ENCODE data around the gene ATE1.
"Not testable (repeated sequence)": the region's sequence is repeated elsewhere in the genome, so short reads cannot be mapped to it uniquely, and the experiment has no call there.

The ATE1 gene

DNA sequence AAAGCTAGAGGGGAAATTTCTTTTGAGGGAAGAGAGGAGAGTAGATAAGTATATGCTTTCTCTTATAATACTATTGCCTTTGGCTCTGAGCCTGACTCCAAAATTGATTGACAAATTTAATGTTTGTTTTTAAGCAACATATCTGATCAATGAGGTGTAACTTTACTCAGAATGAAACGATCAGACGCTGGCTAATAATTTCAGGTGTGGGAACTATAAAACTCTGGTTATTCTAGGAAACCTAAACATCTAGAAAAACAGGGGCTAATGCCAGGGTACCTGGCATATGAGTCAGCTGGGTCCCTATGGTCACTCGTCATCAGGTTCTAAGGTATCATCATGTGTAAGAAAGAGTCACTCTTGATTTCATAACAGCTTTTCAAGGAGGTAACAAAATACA lies 139.7 kb downstream of the ATE1 start:
- no peak for DNase-seq (ENCODE audit: low read depth)

DNA sequence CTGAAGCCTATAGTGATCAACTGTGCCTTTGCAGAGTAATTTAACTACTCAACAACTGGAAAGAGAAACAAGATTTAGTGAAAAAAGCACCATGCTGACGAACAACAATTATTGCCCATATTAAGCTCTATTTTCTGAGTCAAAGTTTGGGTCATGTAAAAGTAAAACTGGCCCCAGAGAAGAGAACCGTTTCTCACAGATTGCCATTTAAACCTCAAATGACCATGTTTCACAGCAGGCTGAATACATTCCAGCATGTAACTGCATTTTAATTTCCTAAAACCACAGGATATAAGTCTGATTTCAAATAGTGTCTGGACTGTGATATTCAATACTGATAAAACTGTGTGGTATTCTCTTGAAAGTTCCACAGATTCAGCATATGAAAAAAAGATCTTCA lies 140.7 kb downstream of the ATE1 start:
- DNase-seq (ENCODE audit: low read depth) = no peak

DNA sequence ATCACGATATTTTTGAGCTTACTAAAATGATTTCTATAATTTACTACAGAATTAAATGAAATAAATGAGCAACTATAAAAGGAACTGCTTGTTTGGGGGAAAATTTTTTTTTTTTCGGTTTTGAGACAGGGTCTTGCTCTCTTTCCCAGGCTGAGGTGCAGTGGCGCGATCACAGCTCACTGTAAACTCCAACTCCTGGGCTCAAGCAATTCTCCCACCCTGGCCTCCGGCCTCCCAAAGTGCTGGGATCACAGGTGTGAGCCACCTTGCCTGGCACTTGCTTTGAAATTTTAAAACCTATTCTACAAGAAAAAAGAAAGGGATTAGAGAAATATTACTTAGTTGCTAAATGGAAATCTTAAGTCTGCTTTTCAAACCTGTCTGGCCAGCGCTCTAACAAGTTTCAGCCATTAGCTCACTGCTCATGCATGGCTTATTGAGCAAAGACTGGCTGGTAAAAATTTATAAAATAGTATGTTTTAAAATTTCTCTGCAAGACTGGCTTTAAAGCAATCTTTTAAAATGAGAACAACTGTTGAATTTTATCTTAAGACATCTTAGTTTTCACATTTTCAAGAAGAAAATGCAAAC lies 144.0 kb downstream of the ATE1 start:
- no peak for DNase-seq (ENCODE audit: low read depth)

DNA sequence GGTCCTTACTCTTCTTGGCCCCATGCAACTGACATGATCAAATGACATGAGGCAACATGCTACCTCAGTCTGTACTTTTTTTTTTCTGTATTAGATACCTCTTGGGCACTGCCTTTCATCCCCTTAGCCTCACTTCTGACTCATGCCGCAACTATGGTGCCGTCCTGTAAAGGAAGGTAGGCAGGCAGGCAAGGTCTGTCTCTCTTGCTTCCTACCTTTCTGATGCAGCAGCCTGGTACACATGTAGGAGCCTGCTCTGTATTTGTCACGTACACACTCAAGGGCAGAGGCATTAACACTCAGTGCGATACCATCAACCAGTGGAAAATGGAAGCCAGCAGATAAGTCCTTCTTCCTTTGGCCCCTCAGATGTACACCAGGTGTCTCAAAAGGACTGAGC lies 146.7 kb downstream of the ATE1 start:
- DNase-seq (ENCODE audit: low read depth) = no peak

- no peak for DNase-seq (ENCODE audit: low read depth)
These were observed 153.0 kb downstream of the ATE1 start for GRCh38 chr10:121774813-121775212.

GRCh38 chr10:121774404-121774803 lies 153.4 kb downstream of the ATE1 start:
- no peak for DNase-seq (ENCODE audit: low read depth)

DNA sequence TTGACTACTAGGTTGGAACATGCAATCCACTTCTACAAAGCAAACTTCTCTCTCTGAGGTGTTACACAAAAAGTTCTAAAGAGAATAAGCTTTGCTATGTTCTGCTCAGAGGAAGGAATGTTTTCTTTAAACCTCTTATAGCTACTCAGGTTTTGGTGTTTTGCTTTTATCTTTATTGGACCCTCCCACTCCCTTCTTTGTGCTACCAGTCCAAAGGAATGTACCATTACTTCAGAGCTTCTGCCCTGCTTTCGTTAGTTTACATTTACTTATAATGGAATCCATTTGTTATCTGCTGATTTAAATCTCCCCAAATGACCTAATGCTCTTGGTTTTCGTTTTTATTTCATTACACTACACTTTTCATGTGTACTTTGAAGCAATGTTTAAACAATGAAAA lies 154.9 kb downstream of the ATE1 start:
- DNase-seq (ENCODE audit: low read depth) = no peak

- DNase-seq (ENCODE audit: low read depth) = no peak
These were observed 155.4 kb downstream of the ATE1 start for GRCh38 chr10:121772406-121772805.

GRCh38 chr10:121771966-121772365 lies 155.9 kb downstream of the ATE1 start:
- DNase-seq (ENCODE audit: low read depth) = no peak

DNA sequence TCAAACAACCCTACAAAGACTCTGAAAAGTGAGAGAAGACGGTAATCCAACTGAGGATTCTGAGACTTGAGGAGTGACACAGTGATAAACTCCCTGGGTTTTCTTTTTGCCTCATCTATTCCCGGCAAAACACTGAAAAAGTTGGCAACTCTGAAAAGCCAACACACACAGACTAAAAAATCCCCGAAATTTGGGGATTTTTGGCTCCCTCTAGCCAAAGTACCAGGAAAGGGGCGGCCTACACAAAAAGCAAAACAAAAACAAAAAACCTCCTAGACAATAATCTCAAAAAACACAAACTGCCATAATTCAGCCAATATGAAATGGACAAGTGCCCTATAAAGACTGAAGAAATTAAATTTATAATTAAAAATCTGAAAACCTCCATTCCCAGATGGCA lies 161.4 kb downstream of the ATE1 start:
- no peak for DNase-seq (ENCODE audit: low read depth)

- no peak for DNase-seq (ENCODE audit: low read depth)
These were observed 162.6 kb downstream of the ATE1 start for GRCh38 chr10:121765204-121765603.

- no peak for DNase-seq (ENCODE audit: low read depth)
These were observed 163.4 kb downstream of the ATE1 start for GRCh38 chr10:121764233-121764942.

- DNase-seq (ENCODE audit: low read depth) = not testable (repeated sequence)
These were observed 170.6 kb downstream of the ATE1 start for GRCh38 chr10:121757241-121757640.

- DNase-seq (ENCODE audit: low read depth) = not testable (repeated sequence)
These were observed 172.3 kb downstream of the ATE1 start for GRCh38 chr10:121755496-121755895.

- DNase-seq (ENCODE audit: low read depth) = no peak
These were observed 173.2 kb downstream of the ATE1 start for GRCh38 chr10:121754666-121755065.

DNA sequence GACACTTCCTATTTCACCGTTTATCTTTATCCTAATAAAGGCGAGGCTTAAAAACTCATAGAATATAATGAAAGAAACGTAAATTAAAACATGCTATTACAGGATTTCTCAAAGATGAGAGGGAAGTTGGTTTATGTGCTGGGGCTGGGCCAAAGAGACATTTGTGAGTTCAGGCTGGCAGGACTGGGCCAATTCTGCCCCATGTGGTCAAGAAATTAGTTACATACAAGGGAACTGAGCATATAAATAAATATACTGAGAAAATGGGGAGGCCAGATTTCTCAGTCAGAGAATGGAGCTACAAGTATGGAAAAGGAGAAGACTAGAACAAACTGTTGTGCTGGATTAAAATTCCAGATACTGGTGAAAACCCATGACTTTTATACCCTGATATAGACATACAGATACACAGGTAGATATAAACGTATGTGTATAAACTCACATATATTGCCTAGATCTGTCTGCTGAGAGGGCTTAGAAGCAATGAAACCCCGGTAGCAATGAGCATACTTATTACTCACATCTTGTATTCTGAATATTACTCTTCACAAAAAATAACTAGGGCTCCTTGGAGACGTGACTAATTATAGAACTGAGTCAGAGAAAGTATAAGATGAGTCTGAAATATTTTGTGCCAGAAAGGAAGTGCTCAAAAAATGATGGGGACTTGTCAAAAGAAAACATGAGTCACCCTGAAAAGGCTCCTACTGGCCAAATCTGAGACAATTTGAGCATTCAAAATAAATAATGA lies 173.9 kb downstream of the ATE1 start:
- no peak for DNase-seq (ENCODE audit: low read depth)

DNA sequence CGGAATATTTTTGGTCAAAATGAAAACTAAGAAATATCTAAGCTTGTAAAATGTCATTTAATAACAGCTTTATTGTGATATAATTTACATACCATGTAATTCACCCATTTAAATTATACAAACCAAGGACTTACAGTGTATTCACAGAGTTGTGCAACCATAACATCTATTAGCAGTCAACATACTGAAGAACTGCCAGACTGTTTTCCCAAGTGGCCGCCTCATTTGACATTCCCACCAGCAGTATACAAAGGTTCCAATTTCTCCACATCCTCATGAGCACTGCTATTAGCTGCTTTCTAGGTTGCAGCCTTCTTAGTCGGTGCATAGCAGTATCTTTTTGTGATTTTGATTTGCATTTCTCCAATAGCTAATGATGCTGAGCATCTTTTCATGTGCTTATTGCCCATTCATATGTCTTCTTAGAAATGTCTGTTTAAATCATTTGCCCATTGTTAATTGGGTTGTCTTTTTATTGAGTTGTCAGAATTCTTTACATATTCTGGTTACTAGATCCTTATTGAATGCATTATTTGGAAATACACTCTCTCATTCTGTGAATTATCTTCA lies 176.6 kb downstream of the ATE1 start:
- no peak for DNase-seq (ENCODE audit: low read depth)

GRCh38 chr10:121747163-121747775 lies 180.6 kb downstream of the ATE1 start:
- no peak for DNase-seq (ENCODE audit: low read depth)

DNA sequence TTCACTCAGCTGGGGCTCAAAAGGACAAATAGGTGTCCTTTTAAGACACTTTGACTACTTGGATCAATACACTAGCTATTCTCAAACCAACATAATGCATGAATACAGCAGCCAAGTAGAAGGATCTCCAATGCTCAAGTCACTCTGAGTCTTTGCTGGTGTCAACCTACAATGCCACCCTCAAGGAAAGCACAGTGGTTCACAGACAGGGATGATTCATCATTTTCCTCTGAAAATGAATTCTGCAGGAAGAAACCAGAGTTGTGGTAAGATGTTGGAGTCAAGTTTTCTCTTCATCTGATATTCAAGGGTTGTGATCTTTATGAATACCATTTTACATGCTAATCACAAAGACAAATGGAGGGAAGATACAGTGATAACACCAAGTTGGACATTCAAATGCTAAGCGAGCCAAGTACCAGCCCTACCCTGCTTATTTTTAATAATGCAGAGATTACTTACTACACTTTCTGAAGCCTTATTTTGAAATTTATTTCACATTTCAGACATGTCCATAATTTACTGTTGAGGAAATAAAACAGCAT lies 186.5 kb downstream of the ATE1 start:
- no peak for DNase-seq (ENCODE audit: low read depth)

GRCh38 chr10:121740069-121740468 lies 187.8 kb downstream of the ATE1 start:
- no peak for DNase-seq (ENCODE audit: low read depth)

DNA sequence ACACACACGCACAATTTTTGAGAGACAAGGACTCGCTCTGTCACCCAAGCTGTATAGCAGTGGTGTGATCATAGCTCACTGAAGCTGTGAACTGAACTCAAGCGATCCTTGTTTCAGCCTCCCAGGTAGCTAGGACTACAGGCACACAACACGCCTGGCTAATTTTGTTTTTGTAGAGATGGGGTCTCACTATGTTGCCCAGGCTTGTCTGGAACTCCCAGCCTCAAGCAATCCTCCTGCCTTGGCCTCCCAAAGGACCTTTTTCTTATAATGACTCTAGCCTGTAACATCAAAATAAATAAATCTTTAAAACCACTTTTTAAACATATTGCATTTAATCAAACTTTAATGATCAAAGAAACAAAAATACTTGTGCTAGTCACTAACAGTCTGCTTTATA lies 188.7 kb downstream of the ATE1 start:
- DNase-seq (ENCODE audit: low read depth) = no peak

Data from T follicular helper cell (primary cell).